SK-N-SH (cell line): ENCODE data around the gene TRPM8. TPM values are rescaled to one million over a fixed set of nuclear protein-coding genes. Genes with fewer than 3 reads are reported as not detected.

Experiments used
- CTCF ChIA-PET: fragments of 300-600, 350-600 bp; formaldehyde crosslinking; extraction: SDS; loops from one replicate; lab custom pipeline; 2021; lab: Yijun Ruan, JAX
- POLR2A ChIA-PET: fragments of 350-600 bp; sonication (Branson Sonifier 250); formaldehyde crosslinking; extraction: SDS; loops from one replicate; lab custom pipeline; 2020; ENCODE audit warnings: antibody characterized with exemption, inconsistent platforms; lab: Yijun Ruan, JAX
- DNase-seq: peaks from one replicate; pipeline ENCODE4 v3.0.0; 2012
- H2AFZ ChIP-seq: fragments of 200-600 bp; sonication (generic); 2 replicates; pipeline ENCODE4 v1.8.1; 2016; ENCODE audit warnings: antibody characterized with exemption, mild to moderate bottlenecking, low read depth
- H3F3A ChIP-seq: fragments of 200-600 bp; sonication (generic); replicated peaks from 2 replicates; pipeline ENCODE3; 2016; ENCODE audit warnings: antibody characterized with exemption, mild to moderate bottlenecking; ENCODE audit not compliant: insufficient read depth
- H3K27ac ChIP-seq, 2 experiments: fragments of 200-500 bp in 1 of 2; fragments of 200-600 bp in 1 of 2; sonication (Bioruptor generic) in 1 of 2; sonication (generic), shearing (Covaris generic) in 1 of 2; 2 replicates each; pipeline versions ENCODE4 v1.5.1 to v1.6.1; 2014 to 2016; ENCODE audit warnings: low read depth in 2 of 2, inconsistent platforms in 1 of 2, low read length in 1 of 2, mild to moderate bottlenecking in 1 of 2, mixed read lengths in 1 of 2
- H3K27me3 ChIP-seq: fragments of 200-600 bp; sonication (generic), shearing (Covaris generic); 2 replicates; pipeline ENCODE4 v1.6.1; 2016; ENCODE audit warnings: mixed run types; ENCODE audit not compliant: insufficient read depth
- H3K36me3 ChIP-seq, 2 experiments: fragments of 200-500 bp in 1 of 2; fragments of 200-600 bp in 1 of 2; sonication (Bioruptor generic) in 1 of 2; sonication (generic) in 1 of 2; replicated peaks in 1 of 2; 2 replicates each; pipeline versions ENCODE3 to v1.5.1; 2014 to 2016; ENCODE audit warnings: low read length in 1 of 2, mild to moderate bottlenecking in 1 of 2; ENCODE audit not compliant: insufficient read depth in 2 of 2, control insufficient read depth in 1 of 2
- H3K4me1 ChIP-seq, 2 experiments: fragments of 200-500 bp in 1 of 2; fragments of 200-600 bp in 1 of 2; sonication (Bioruptor generic) in 1 of 2; sonication (generic), shearing (Covaris generic) in 1 of 2; 2 replicates each; pipeline versions ENCODE4 v1.5.1 to v1.6.1; 2014 to 2016; ENCODE audit warnings: low read depth in 1 of 2, low read length in 1 of 2, mixed run types in 1 of 2; ENCODE audit not compliant: insufficient read depth in 2 of 2, control insufficient read depth in 1 of 2
- H3K4me2 ChIP-seq: fragments of 200-600 bp; sonication (generic), shearing (Covaris generic); 2 replicates; pipeline ENCODE4 v1.6.1; 2017; ENCODE audit warnings: mixed run types
- H3K4me3 ChIP-seq, 2 experiments: fragments of 200-500 bp in 1 of 2; fragments of 200-600 bp in 1 of 2; sonication (Bioruptor generic) in 1 of 2; sonication (generic), shearing (Covaris generic) in 1 of 2; 2 replicates each; pipeline versions ENCODE4 v1.5.1 to v1.8.1; 2014 to 2016; ENCODE audit warnings: low read depth in 2 of 2, inconsistent platforms in 1 of 2, low read length in 1 of 2, mild to moderate bottlenecking in 1 of 2, mixed read lengths in 1 of 2, moderate library complexity in 1 of 2
- H3K79me2 ChIP-seq: fragments of 200-600 bp; sonication (generic); 2 replicates; pipeline ENCODE4 v1.8.1; 2017; ENCODE audit warnings: mild to moderate bottlenecking; ENCODE audit not compliant: insufficient read depth
- H3K9ac ChIP-seq: fragments of 200-600 bp; sonication (generic); 2 replicates; pipeline ENCODE4 v1.6.1; 2017; ENCODE audit warnings: mixed run types
- H3K9me2 ChIP-seq: fragments of 200-600 bp; sonication (generic); 2 replicates; pipeline ENCODE4 v1.6.1; 2017; ENCODE audit warnings: mixed run types
- H3K9me3 ChIP-seq: fragments of 200-600 bp; sonication (generic); 2 replicates; pipeline ENCODE4 v1.6.1; 2017; ENCODE audit warnings: mixed run types, mild to moderate bottlenecking, moderate library complexity
- H4K20me1 ChIP-seq: fragments of 200-600 bp; sonication (generic); 2 replicates; pipeline ENCODE4 v1.6.1; 2017; ENCODE audit warnings: mild to moderate bottlenecking, mixed run types; ENCODE audit not compliant: insufficient read depth
- EP300 ChIP-seq, 2 experiments: IDR thresholded peaks; 2 replicates each; pipeline versions ENCODE4 v1.4.0 to v1.6.1; 2012; ENCODE audit warnings: borderline replicate concordance in 1 of 2, low read depth in 1 of 2, low read length in 1 of 2
- EZH2phosphoT487 ChIP-seq: fragments of 200-600 bp; sonication (generic); IDR thresholded peaks from 2 replicates; pipeline ENCODE4 v1.6.1; 2017; ENCODE audit warnings: low read depth, mixed run types, mild to moderate bottlenecking, antibody characterized with exemption, moderate library complexity, borderline replicate concordance
- FOSL2 ChIP-seq: IDR thresholded peaks from 2 replicates; pipeline ENCODE4 v1.4.0; 2012; ENCODE audit warnings: low read depth, mild to moderate bottlenecking, moderate library complexity, borderline replicate concordance
- FOXJ3 ChIP-seq: sonication (generic); formaldehyde crosslinking; IDR thresholded peaks from 2 replicates; pipeline ENCODE4 v1.5.1; 2020; ENCODE audit warnings: mild to moderate bottlenecking, missing genetic modification reagents
- IRF3 ChIP-seq: fragments of 150-350 bp; IDR thresholded peaks from 2 replicates; pipeline ENCODE4 v1.6.1; 2016; ENCODE audit warnings: mild to moderate bottlenecking, low read depth, low read length
- MEF2A ChIP-seq: IDR thresholded peaks from 2 replicates; pipeline ENCODE4 v1.4.0; 2012; ENCODE audit warnings: low read depth, borderline replicate concordance
- PBX3 ChIP-seq: IDR thresholded peaks from 2 replicates; pipeline ENCODE4; 2012
- POLR2AphosphoS5 ChIP-seq: IDR thresholded peaks from 2 replicates; pipeline ENCODE4 v1.6.1; 2012; ENCODE audit warnings: low read depth, low read length
- RXRA ChIP-seq: IDR thresholded peaks from 2 replicates; pipeline ENCODE4 v1.4.0; 2012; ENCODE audit warnings: low read depth, mild to moderate bottlenecking, borderline replicate concordance
- SIN3A ChIP-seq: IDR thresholded peaks from 2 replicates; pipeline ENCODE4 v1.6.1; 2012; ENCODE audit warnings: low read depth, mild to moderate bottlenecking, low read length, moderate library complexity, borderline replicate concordance
- TEAD4 ChIP-seq: IDR thresholded peaks from 2 replicates; pipeline ENCODE4 v1.4.0; 2012; ENCODE audit warnings: mild to moderate bottlenecking, borderline replicate concordance; ENCODE audit not compliant: insufficient read depth
- YY1 ChIP-seq: IDR thresholded peaks from 2 replicates; pipeline ENCODE4 v1.4.0; 2012; ENCODE audit warnings: low read depth, mild to moderate bottlenecking
- ZBTB33 ChIP-seq: IDR thresholded peaks from 2 replicates; pipeline ENCODE4 v1.4.0; 2012; ENCODE audit warnings: low read depth, borderline replicate concordance
- WGBS: methylation state at CpG from one replicate; pipeline ENCODE4 v1.1.6; 2017; ENCODE audit warnings: low lambda C conversion rate; 5-methylcytosine and 5-hydroxymethylcytosine counted together
- polyA plus RNA-seq, 3 experiments: library from polyadenylated mRNA; depleted of rRNA; stranded (reverse); fragments of >200 nt; gene quantifications; 2 replicates each; pipeline ENCODE4 v1.2.3, GENCODE V29; 2012

Gene TRPM8
- polyA plus RNA-seq, 1 of the 3 experiments (the other 2 are of a cell fraction): 0.85 TPM

- peaks cover 2 to 5% of the 10 kb centered on the region in 2 experiments; a peak in 2 of 4 replicates for H3K4me1 ChIP-seq
- no peak for TF ChIP-seq FOXJ3 (CRISPR knock-in tag)
- TF ChIP-seq RXRA: peak; percentile 63; the same call in 1 of the 2 replicates
- no peak for TF ChIP-seq PBX3
- no peak for TF ChIP-seq EZH2phosphoT487
- no peak for TF ChIP-seq ZBTB33
- H3K9me3 ChIP-seq: no peaks in the 10 kb centered on the region
- no peak overlapping the region for H3K27ac ChIP-seq
- H3K27me3 ChIP-seq: no peaks in the 10 kb centered on the region
- H3F3A ChIP-seq: no peaks in the 10 kb centered on the region
- H3K9ac ChIP-seq: no peak overlapping the region
- no peaks in the 10 kb centered on the region for H4K20me1 ChIP-seq
- ChIA-PET POLR2A (no interaction called here), CTCF (no interaction called here)
- H3K4me2 ChIP-seq: 0 out of 2 replicates have a peak overlapping the region, but pooled peaks have one; percentile 33
- H3K79me2 ChIP-seq: no peaks in the 10 kb centered on the region
- no peak overlapping the region for H3K4me3 ChIP-seq
- H3K9me2 ChIP-seq: no peaks in the 10 kb centered on the region
- H3K36me3 ChIP-seq: no peaks in the 10 kb centered on the region
- 71% methylated on average over 5 of the region's 5 CpGs for WGBS
- H2AFZ ChIP-seq: no peak overlapping the region
- no peak for DNase-seq
Measured at GRCh38 chr2:234025891-234026401, 108.8 kb downstream of the TRPM8 start.

GRCh38 chr2:234026693-234027254, 109.6 kb downstream of the TRPM8 start:
- Histone ChIP-seq H3K4me2 (no peak overlapping the region), H3K79me2 (no peaks in the 10 kb centered on the region), H2AFZ (no peak overlapping the region; the same call in 1 of the 2 replicates), H4K20me1 (no peaks in the 10 kb centered on the region), H3K9me2 (no peaks in the 10 kb centered on the region), H3K4me1 (peaks cover 2 to 5% of the 10 kb centered on the region in 2 experiments; a peak in 2 of 4 replicates), H3K9me3 (no peaks in the 10 kb centered on the region), H3K27me3 (no peaks in the 10 kb centered on the region), H3K4me3 (no peak overlapping the region), H3F3A (peaks cover under 1% of the 10 kb centered on the region), H3K36me3 (no peaks in the 10 kb centered on the region), H3K27ac (no peak overlapping the region), H3K9ac (no peak overlapping the region)
- TF ChIP-seq POLR2AphosphoS5 (no peak), EP300 (IDR thresholded peaks at IDR 0.05; ENCODE audit: borderline replicate concordance in 1 of 2, low read depth in 1 of 2, low read length in 1 of 2) (no peak), IRF3 (no peak), MEF2A (no peak), TEAD4 (no peak), EZH2phosphoT487 (no peak), FOSL2 (no peak), FOXJ3 (CRISPR knock-in tag) (no peak), YY1 (no peak), SIN3A (no peak)
- ChIA-PET CTCF (no interaction called here), POLR2A (no interaction called here)
- WGBS: 90% methylated on average over 10 of the region's 10 CpGs
- DNase-seq: no peak
